Stimulated activated CD4-positive, alpha-beta T cell treated with anti-CD3 and anti-CD28 coated beads, Interleukin-12 subunit alpha, Interleukin-12 subunit beta, amount 100 ng/mL, for 24 hours (primary cell): ENCODE results near the gene HEY2.
"Not testable (repeated sequence)": the region's sequence is repeated elsewhere in the genome, so short reads cannot be mapped to it uniquely, and the experiment has no call there.

Source experiments
- DNase-seq, 2 experiments: peaks; one replicate each; pipeline ENCODE4 v3.0.0-alpha.2; 2020; ENCODE audit warnings: low read depth in 2 of 2

The HEY2 gene

DNA sequence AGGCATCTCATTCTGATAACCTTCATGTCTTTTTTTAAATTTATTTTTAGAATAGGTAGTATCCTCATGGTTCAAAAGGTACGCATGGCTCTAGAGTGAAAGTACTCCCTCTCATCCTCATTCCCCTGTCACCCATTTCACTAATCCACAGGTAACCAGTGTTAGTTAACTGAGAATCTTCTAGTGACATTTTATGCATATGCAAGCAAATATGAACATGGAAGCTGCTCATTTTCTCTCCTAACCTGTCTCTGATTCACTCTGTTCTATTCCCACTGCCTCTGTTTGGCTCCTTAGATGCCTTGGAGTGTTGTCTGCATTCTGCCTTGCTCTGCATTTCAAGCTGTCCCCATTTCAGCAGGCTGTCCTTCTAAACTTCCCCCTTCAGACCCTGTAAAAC is 45.9 kb downstream of the HEY2 start:
- DNase-seq: no peak

GRCh38 chr6:125797120-125797885 is 47.9 kb downstream of the HEY2 start:
- DNase-seq: no peak

GRCh38 chr6:125797886-125798444 is 48.5 kb downstream of the HEY2 start:
- no peak for DNase-seq

- DNase-seq: no peak
Measured at GRCh38 chr6:125798734-125799508, 49.5 kb downstream of the HEY2 start.

DNA sequence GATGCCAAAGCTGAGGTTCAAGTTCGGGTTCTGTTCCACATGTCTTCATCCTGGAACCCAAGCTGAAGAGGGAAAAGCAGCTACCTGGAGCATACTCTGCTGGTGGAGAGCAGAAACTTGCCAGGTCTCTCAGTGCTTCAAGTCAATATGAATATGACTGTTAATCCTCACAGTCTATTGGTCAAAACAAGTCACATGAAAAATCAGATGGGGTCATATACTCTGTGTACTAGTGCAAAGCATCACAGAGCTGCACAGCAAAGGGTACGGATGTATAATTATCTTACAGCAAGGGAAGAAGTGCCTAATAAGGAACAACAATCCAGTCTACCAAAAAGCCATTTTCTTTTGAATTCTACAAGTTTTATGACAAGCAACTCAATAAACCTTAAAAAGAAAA is 53.0 kb downstream of the HEY2 start:
- DNase-seq: no peak

GRCh38 chr6:125802943-125803377 is 53.5 kb downstream of the HEY2 start:
- no peak for DNase-seq

DNA sequence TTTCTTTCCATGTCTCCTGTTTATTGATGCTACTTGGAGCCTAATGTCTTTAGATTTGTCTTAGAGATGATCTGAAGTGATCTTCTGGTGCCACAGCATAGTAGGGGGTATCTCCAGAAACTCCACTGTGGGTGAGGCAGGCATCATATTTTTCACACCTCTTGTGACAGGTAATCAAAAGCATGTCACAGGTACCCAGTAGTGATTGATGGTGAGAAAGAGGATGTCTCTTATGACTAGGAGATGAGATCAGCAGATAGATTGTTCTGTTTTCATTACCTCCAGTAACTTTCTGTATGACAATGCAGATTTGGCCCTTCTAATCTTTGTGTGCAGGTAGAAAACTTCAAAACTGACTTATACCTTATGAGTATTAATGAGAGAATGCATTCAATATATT is 54.8 kb downstream of the HEY2 start:
- DNase-seq: no peak

DNA sequence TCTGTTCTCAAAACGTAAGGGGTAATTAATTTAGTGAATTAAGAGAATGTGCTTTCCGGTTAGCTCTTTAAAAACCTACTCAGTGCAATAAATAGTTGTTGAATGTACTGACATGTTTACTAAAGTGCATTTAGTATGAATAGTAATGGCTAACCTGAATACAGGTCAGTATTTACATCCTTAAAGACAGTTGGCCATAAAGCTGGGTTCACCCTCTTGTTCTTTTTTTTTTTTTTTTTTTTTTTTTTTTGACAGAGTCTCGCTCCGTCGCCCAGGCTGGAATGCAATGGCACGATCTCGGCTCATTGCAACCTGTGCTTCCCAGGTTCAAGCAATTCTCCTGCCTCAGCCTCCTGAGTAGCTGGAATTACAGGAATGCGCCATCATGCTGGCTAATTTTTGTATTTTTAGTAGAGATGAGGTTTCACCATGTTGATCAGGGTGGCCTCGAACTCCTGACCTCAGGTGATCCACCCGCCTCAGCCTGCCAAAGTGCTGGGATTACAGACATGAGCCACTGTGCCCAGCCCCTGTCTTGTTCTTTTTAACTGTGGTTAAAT is 55.5 kb downstream of the HEY2 start:
- DNase-seq: not testable (repeated sequence)

DNA sequence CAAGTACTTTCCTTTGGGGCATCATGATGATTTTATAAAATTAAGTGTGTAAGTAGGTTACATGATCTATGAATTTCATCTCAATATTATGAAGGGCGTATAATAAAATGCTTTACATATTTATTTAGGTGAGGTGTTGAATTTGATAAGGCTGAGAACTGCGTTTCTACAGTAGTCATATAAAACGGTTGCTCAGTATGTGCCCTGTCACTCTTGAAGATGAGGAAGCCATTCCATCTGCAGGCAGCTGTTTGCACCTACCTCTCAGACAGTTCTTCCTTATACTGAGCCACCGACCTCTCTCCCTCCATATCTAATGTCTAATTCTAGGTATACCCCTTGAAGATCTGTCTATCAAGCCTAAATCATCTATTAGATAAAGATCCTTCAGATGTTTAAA is 57.4 kb downstream of the HEY2 start:
- no peak for DNase-seq

- DNase-seq: no peak
Measured at GRCh38 chr6:125807293-125807692, 57.9 kb downstream of the HEY2 start.

DNA sequence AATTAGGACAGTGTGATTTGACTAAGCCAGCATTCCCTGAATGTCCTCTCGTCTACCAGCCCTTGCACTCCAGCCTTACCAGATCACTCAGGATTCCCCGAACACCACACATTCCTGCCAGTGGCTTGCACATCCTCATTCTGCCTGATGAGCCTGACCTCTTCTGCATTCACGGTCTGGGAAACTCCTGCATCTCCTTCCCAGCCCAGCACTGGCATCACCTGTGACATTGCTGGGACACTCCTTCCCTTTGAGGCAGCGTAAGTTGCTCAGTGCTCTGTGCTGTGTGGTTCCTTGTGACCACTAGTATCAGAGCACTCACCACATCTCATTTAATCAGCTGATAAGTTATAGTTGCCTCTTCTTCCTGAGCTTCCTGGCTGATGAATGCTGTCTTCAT is 58.6 kb downstream of the HEY2 start:
- no peak for DNase-seq

- DNase-seq: no peak
Measured at GRCh38 chr6:125808591-125808990, 59.2 kb downstream of the HEY2 start.

DNA sequence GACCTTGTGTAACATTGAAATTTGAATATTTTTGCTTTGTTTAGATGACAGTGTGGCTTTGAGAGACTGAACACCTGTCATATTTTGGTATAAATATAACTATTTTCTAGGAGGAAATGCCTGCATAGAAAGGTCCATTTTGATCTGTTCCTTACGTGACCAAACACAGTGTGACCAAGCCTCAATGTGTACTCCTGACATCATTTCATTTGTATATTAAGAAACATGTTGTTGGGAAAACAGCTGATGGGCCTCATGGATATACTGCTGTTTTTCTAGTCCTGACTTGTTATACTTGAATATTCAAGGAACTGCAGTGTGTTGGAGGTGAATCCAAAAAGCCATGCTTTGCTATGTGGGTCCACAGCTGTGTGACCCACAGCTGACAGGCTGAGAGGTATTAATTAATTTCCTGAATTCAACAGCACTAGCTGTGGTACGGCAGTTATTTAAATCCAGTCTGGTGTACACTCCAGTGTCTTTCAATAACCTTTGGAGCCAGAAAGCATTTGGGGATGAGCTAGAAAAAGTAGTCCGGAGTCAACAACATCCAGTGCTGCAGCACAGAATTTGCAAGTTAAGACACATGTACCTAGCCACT is 60.2 kb downstream of the HEY2 start:
- no peak for DNase-seq

- no peak for DNase-seq
Measured at GRCh38 chr6:125810445-125810844, 61.0 kb downstream of the HEY2 start.
